OCI-LY7 (cell line): ENCODE results near the gene RET.

Experiments used
- CTCF ChIP-seq: fragments of 200-600 bp; sonication (generic); conservative IDR thresholded peaks from 2 replicates; pipeline ENCODE4 v1.5.1; 2014; ENCODE audit warnings: mild to moderate bottlenecking, antibody characterized with exemption, low read length, moderate library complexity, mixed read lengths
- EZH2phosphoT487 ChIP-seq: fragments of 200-600 bp; sonication (generic); IDR thresholded peaks from 2 replicates; pipeline ENCODE4 v1.6.1; 2018; ENCODE audit warnings: low read depth, borderline replicate concordance, mild to moderate bottlenecking, mixed run types, antibody characterized with exemption, low read length, moderate library complexity, mixed read lengths

- TF ChIP-seq CTCF (no peak), EZH2phosphoT487 (no peak)
Observed at GRCh38 chr10:43120929-43121314, 44.1 kb downstream of the RET start.
